Ovary (tissue), 3 donors: ENCODE results near the gene CLDN9.

Experiments used
- EP300 ChIP-seq: sonication (generic); formaldehyde crosslinking; IDR thresholded peaks from one replicate; pipeline ENCODE4 v1.6.1; 2017; ENCODE audit warnings: antibody characterized with exemption
- POLR2A ChIP-seq: fragments of 450-650 bp; IDR thresholded peaks from one replicate; pipeline ENCODE4 v1.6.1; 2017; ENCODE audit warnings: antibody characterized with exemption, mild to moderate bottlenecking, moderate library complexity
- TF ChIP-seq, protein P1 (sequence below), 3 donors: fragments of 450-650 bp in 2 of 3; fragments of 200-600 bp in 1 of 3; IDR thresholded peaks; one replicate each; pipeline versions ENCODE4 v1.5.1 to v1.8.0; 2016 to 2022; ENCODE audit warnings: antibody characterized with exemption in 3 of 3, mild to moderate bottlenecking in 1 of 3
- donor health status: DM: no; HTN: no; CAD: no.

- TF ChIP-seq, protein P1, sequence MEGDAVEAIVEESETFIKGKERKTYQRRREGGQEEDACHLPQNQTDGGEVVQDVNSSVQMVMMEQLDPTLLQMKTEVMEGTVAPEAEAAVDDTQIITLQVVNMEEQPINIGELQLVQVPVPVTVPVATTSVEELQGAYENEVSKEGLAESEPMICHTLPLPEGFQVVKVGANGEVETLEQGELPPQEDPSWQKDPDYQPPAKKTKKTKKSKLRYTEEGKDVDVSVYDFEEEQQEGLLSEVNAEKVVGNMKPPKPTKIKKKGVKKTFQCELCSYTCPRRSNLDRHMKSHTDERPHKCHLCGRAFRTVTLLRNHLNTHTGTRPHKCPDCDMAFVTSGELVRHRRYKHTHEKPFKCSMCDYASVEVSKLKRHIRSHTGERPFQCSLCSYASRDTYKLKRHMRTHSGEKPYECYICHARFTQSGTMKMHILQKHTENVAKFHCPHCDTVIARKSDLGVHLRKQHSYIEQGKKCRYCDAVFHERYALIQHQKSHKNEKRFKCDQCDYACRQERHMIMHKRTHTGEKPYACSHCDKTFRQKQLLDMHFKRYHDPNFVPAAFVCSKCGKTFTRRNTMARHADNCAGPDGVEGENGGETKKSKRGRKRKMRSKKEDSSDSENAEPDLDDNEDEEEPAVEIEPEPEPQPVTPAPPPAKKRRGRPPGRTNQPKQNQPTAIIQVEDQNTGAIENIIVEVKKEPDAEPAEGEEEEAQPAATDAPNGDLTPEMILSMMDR (IDR thresholded peaks at IDR 0.05): no peak
- TF ChIP-seq EP300 (no peak), POLR2A (no peak)
Observed at GRCh38 chr16:2971134-2971984, 41.4 kb upstream of the CLDN9 start.
